ENCODE results near the gene ELL2. TPM values are rescaled to one million over a fixed set of nuclear protein-coding genes. Genes with fewer than 3 reads are reported as not detected.

Gene ELL2
- total and polyA plus RNA-seq, 2 donors (not counting 1 experiment from before 2014, with no cell fraction given): 68.5 to 121 TPM

GRCh38 chr5:95939465-95939864 is 22.2 kb downstream of the ELL2 start:
- H3K27me3 ChIP-seq (ENCODE audit: control insufficient read depth, insufficient read depth, low read length): no peaks in the 10 kb centered on the region
- no peaks in the 10 kb centered on the region for H3K9me3 ChIP-seq (ENCODE audit: control insufficient read depth, insufficient read depth, low read depth, low read length)
- TF ChIP-seq, protein P1, sequence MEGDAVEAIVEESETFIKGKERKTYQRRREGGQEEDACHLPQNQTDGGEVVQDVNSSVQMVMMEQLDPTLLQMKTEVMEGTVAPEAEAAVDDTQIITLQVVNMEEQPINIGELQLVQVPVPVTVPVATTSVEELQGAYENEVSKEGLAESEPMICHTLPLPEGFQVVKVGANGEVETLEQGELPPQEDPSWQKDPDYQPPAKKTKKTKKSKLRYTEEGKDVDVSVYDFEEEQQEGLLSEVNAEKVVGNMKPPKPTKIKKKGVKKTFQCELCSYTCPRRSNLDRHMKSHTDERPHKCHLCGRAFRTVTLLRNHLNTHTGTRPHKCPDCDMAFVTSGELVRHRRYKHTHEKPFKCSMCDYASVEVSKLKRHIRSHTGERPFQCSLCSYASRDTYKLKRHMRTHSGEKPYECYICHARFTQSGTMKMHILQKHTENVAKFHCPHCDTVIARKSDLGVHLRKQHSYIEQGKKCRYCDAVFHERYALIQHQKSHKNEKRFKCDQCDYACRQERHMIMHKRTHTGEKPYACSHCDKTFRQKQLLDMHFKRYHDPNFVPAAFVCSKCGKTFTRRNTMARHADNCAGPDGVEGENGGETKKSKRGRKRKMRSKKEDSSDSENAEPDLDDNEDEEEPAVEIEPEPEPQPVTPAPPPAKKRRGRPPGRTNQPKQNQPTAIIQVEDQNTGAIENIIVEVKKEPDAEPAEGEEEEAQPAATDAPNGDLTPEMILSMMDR (conservative IDR thresholded peaks at IDR 0.05 in 1 of 2, IDR thresholded peaks at IDR 0.05 in 1 of 2; ENCODE audit: low read depth in 1 of 2, low read length in 2 of 2): no peak
- TF ChIP-seq EZH2 (IDR thresholded peaks at IDR 0.05; ENCODE audit: low read length, missing control alignments): no peak
- no peak overlapping the region for H3K9ac ChIP-seq (ENCODE audit: insufficient read depth, low read length)
- H4K20me1 ChIP-seq (ENCODE audit: control insufficient read depth, extremely low read depth, insufficient read depth, low read length): no peaks in the 10 kb centered on the region
- no peak overlapping the region for H3K4me3 ChIP-seq (replicated peaks in 1 of 4; ENCODE audit: control extremely low read depth in 1 of 4, insufficient read depth in 1 of 4, low read depth in 3 of 4, low read length in 4 of 4)
- peaks cover 3% of the 10 kb centered on the region for H3K4me1 ChIP-seq (ENCODE audit: control insufficient read depth, extremely low read depth, insufficient read depth, low read length)
- H3K79me2 ChIP-seq (ENCODE audit: control insufficient read depth, insufficient read depth, low read length): peaks cover 83% of the 10 kb centered on the region
- no peak overlapping the region for H2AFZ ChIP-seq (ENCODE audit: low read length)
- H3K27ac ChIP-seq (ENCODE audit: insufficient read depth, low read length): no peak overlapping the region
- H3K36me3 ChIP-seq (ENCODE audit: control insufficient read depth, insufficient read depth, low read length): no peaks in the 10 kb centered on the region
- no peak overlapping the region for H3K4me2 ChIP-seq (ENCODE audit: extremely low read depth, insufficient read depth, low read length)
- no peak for DNase-seq (ENCODE audit: low read depth in 2 of 2)

GRCh38 chr5:95938766-95939165 is 22.9 kb downstream of the ELL2 start:
- peaks cover 82% of the 10 kb centered on the region for H3K79me2 ChIP-seq (ENCODE audit: control insufficient read depth, insufficient read depth, low read length)
- peaks cover 3% of the 10 kb centered on the region for H3K4me1 ChIP-seq (ENCODE audit: control insufficient read depth, extremely low read depth, insufficient read depth, low read length)
- no peaks in the 10 kb centered on the region for H4K20me1 ChIP-seq (ENCODE audit: control insufficient read depth, extremely low read depth, insufficient read depth, low read length)
- no peak overlapping the region for H3K4me2 ChIP-seq (ENCODE audit: extremely low read depth, insufficient read depth, low read length)
- H3K36me3 ChIP-seq (ENCODE audit: control insufficient read depth, insufficient read depth, low read length): no peaks in the 10 kb centered on the region
- no peak overlapping the region for H3K9ac ChIP-seq (ENCODE audit: insufficient read depth, low read length)
- TF ChIP-seq EZH2 (IDR thresholded peaks at IDR 0.05; ENCODE audit: low read length, missing control alignments): no peak
- TF ChIP-seq, protein P1 (conservative IDR thresholded peaks at IDR 0.05 in 1 of 2, IDR thresholded peaks at IDR 0.05 in 1 of 2; ENCODE audit: low read depth in 1 of 2, low read length in 2 of 2): no peak
- DNase-seq (ENCODE audit: low read depth in 2 of 2): no peak
- no peak overlapping the region for H3K27ac ChIP-seq (ENCODE audit: insufficient read depth, low read length)
- H3K9me3 ChIP-seq (ENCODE audit: control insufficient read depth, insufficient read depth, low read depth, low read length): no peaks in the 10 kb centered on the region
- no peaks in the 10 kb centered on the region for H3K27me3 ChIP-seq (ENCODE audit: control insufficient read depth, insufficient read depth, low read length)
- H3K4me3 ChIP-seq (replicated peaks in 1 of 4; ENCODE audit: control extremely low read depth in 1 of 4, insufficient read depth in 1 of 4, low read depth in 3 of 4, low read length in 4 of 4): no peak overlapping the region
- no peak overlapping the region for H2AFZ ChIP-seq (ENCODE audit: low read length)

DNA sequence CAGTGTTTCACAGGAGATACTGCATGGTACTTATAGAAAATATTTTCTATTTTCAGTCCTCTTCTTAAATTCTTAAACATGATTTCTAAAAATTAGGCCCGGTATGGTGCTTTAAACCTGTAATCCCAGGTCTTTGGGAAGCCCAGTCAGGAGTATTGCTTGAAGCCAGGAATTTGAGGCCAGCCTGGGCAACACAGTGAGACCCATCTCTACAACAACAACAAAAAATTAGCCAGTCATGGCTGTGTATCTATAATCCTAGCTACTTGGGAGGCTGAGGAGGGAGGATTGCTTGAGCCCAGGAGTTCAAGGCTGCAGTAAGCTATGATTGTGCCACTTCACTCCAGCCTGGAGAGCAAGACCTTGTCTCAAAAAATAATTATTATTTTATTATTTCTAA is 23.3 kb downstream of the ELL2 start:
- Histone ChIP-seq H2AFZ (ENCODE audit: low read length) (no peak overlapping the region), H3K36me3 (ENCODE audit: control insufficient read depth, insufficient read depth, low read length) (no peaks in the 10 kb centered on the region), H3K4me1 (ENCODE audit: control insufficient read depth, extremely low read depth, insufficient read depth, low read length) (peaks cover 3% of the 10 kb centered on the region), H3K4me3 (replicated peaks in 1 of 4; ENCODE audit: control extremely low read depth in 1 of 4, insufficient read depth in 1 of 4, low read depth in 3 of 4, low read length in 4 of 4) (no peak overlapping the region), H3K9ac (ENCODE audit: insufficient read depth, low read length) (no peak overlapping the region), H3K9me3 (ENCODE audit: control insufficient read depth, insufficient read depth, low read depth, low read length) (no peaks in the 10 kb centered on the region), H3K27ac (ENCODE audit: insufficient read depth, low read length) (no peak overlapping the region), H3K27me3 (ENCODE audit: control insufficient read depth, insufficient read depth, low read length) (no peaks in the 10 kb centered on the region), H3K79me2 (ENCODE audit: control insufficient read depth, insufficient read depth, low read length) (peaks cover 78% of the 10 kb centered on the region), H3K4me2 (ENCODE audit: extremely low read depth, insufficient read depth, low read length) (no peak overlapping the region), H4K20me1 (ENCODE audit: control insufficient read depth, extremely low read depth, insufficient read depth, low read length) (peaks cover 2% of the 10 kb centered on the region)
- no peak for TF ChIP-seq EZH2 (IDR thresholded peaks at IDR 0.05; ENCODE audit: low read length, missing control alignments)
- TF ChIP-seq, protein P1 (conservative IDR thresholded peaks at IDR 0.05 in 1 of 2, IDR thresholded peaks at IDR 0.05 in 1 of 2; ENCODE audit: low read depth in 1 of 2, low read length in 2 of 2): no peak
- no peak for DNase-seq (ENCODE audit: low read depth in 2 of 2)

All from fibroblast of lung (primary cell).